ENCODE data around the gene ASAP3.

- TF ChIP-seq POLR2A (IDR thresholded peaks at IDR 0.05; ENCODE audit: low read depth, low read length) (no peak), MXI1 (IDR thresholded peaks at IDR 0.05; ENCODE audit: borderline replicate concordance, low read depth, low read length) (no peak), USF2 (IDR thresholded peaks at IDR 0.05; ENCODE audit: low read depth, low read length) (no peak)
- TF ChIP-seq, protein P1, sequence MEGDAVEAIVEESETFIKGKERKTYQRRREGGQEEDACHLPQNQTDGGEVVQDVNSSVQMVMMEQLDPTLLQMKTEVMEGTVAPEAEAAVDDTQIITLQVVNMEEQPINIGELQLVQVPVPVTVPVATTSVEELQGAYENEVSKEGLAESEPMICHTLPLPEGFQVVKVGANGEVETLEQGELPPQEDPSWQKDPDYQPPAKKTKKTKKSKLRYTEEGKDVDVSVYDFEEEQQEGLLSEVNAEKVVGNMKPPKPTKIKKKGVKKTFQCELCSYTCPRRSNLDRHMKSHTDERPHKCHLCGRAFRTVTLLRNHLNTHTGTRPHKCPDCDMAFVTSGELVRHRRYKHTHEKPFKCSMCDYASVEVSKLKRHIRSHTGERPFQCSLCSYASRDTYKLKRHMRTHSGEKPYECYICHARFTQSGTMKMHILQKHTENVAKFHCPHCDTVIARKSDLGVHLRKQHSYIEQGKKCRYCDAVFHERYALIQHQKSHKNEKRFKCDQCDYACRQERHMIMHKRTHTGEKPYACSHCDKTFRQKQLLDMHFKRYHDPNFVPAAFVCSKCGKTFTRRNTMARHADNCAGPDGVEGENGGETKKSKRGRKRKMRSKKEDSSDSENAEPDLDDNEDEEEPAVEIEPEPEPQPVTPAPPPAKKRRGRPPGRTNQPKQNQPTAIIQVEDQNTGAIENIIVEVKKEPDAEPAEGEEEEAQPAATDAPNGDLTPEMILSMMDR (conservative IDR thresholded peaks at IDR 0.05; ENCODE audit: low read depth, low read length): no peak
These were observed 20.7 kb downstream of the ASAP3 start for GRCh38 chr1:23463286-23463685.
